ENCODE results near the gene GALNT16.
"Not testable (repeated sequence)": the region's sequence is repeated elsewhere in the genome, so short reads cannot be mapped to it uniquely, and the experiment has no call there.

GALNT16 gene

GRCh38 chr14:69285661-69286255 lies 25.8 kb downstream of the GALNT16 start:
- no peak overlapping the region for H3K4me3 ChIP-seq (ENCODE audit: low read depth, low read length)
- no peak for TF ChIP-seq CTCF (IDR thresholded peaks at IDR 0.05; ENCODE audit: low read depth, low read length)

- H3K4me3 ChIP-seq (ENCODE audit: low read depth, low read length), result no peak overlapping the region
- no peak for TF ChIP-seq CTCF (IDR thresholded peaks at IDR 0.05; ENCODE audit: low read depth, low read length)
Observed at GRCh38 chr14:69287098-69288010, 27.4 kb downstream of the GALNT16 start.

GRCh38 chr14:69288011-69288771 lies 28.2 kb downstream of the GALNT16 start:
- no peak overlapping the region for H3K4me3 ChIP-seq (ENCODE audit: low read depth, low read length)
- TF ChIP-seq CTCF (IDR thresholded peaks at IDR 0.05; ENCODE audit: low read depth, low read length), result no peak; the same call in 1 of the 2 replicates

- TF ChIP-seq CTCF (IDR thresholded peaks at IDR 0.05; ENCODE audit: low read depth, low read length), result no peak
- H3K4me3 ChIP-seq (ENCODE audit: low read depth, low read length), result no peak overlapping the region
Observed at GRCh38 chr14:69288956-69289705, 29.2 kb downstream of the GALNT16 start.

GRCh38 chr14:69289811-69290520 lies 30.0 kb downstream of the GALNT16 start:
- no peak for TF ChIP-seq CTCF (IDR thresholded peaks at IDR 0.05; ENCODE audit: low read depth, low read length)
- no peak overlapping the region for H3K4me3 ChIP-seq (ENCODE audit: low read depth, low read length)

GRCh38 chr14:69290881-69291280 lies 30.9 kb downstream of the GALNT16 start:
- not testable (repeated sequence) for H3K4me3 ChIP-seq (ENCODE audit: low read depth, low read length)

- TF ChIP-seq CTCF (IDR thresholded peaks at IDR 0.05; ENCODE audit: low read depth, low read length), result no peak
- H3K4me3 ChIP-seq (ENCODE audit: low read depth, low read length), result no peak overlapping the region
Observed at GRCh38 chr14:69291396-69291795, 31.4 kb downstream of the GALNT16 start.

Data from WI38 (cell line).